Measurements from ENCODE around the gene YIPF5.

The YIPF5 gene

GRCh38 chr5:144170276-144171024 is at the start of gene YIPF5, which contains the start of gene KCTD16:
YIPF5 (minus strand) TSS chr5:144170659; CDS start chr5:144169955, 704 bp downstream.
KCTD16 (plus strand) TSS chr5:144170873.
- peak; percentile 88 for DNase-seq (ENCODE audit: low read depth)
- no peak for TF ChIP-seq CTCF (IDR thresholded peaks at IDR 0.05; ENCODE audit: low read depth, low read length, missing control alignments)
- in situ Hi-C loops (cut with HindIII; ENCODE audit: low sequenced_read_pairs): no loop called here
- H3K4me3 ChIP-seq (ENCODE audit: low read depth, low read length): peak within 1 kb of the TSS; percentile 97

GRCh38 chr5:144219869-144220268 is 49.4 kb upstream of the YIPF5 start:
- no peak overlapping the region for H3K4me3 ChIP-seq (ENCODE audit: low read depth, low read length)
- DNase-seq (ENCODE audit: low read depth): no peak
- in situ Hi-C loops (cut with HindIII; ENCODE audit: low sequenced_read_pairs): no loop called here
- no peak for TF ChIP-seq CTCF (IDR thresholded peaks at IDR 0.05; ENCODE audit: low read depth, low read length, missing control alignments)

GRCh38 chr5:144210655-144211054 is 40.2 kb upstream of the YIPF5 start:
- in situ Hi-C loops (cut with HindIII; ENCODE audit: low sequenced_read_pairs): no loop called here

GRCh38 chr5:144209361-144209760 is 38.9 kb upstream of the YIPF5 start:
- no peak for DNase-seq (ENCODE audit: low read depth)

More at GRCh38 chr5:144210655-144211054, 40.2 kb upstream of the YIPF5 start:
- TF ChIP-seq CTCF (IDR thresholded peaks at IDR 0.05; ENCODE audit: low read depth, low read length, missing control alignments): no peak
- no peak overlapping the region for H3K4me3 ChIP-seq (ENCODE audit: low read depth, low read length)
- DNase-seq (ENCODE audit: low read depth): no peak

GRCh38 chr5:144207875-144208444 is 37.5 kb upstream of the YIPF5 start:
- no peak overlapping the region for H3K4me3 ChIP-seq (ENCODE audit: low read depth, low read length)
- in situ Hi-C loops (cut with HindIII; ENCODE audit: low sequenced_read_pairs): no loop called here
- no peak for DNase-seq (ENCODE audit: low read depth)
- TF ChIP-seq CTCF (IDR thresholded peaks at IDR 0.05; ENCODE audit: low read depth, low read length, missing control alignments): no peak

More at GRCh38 chr5:144209361-144209760, 38.9 kb upstream of the YIPF5 start:
- H3K4me3 ChIP-seq (ENCODE audit: low read depth, low read length): no peak overlapping the region
- in situ Hi-C loops (cut with HindIII; ENCODE audit: low sequenced_read_pairs): no loop called here
- TF ChIP-seq CTCF (IDR thresholded peaks at IDR 0.05; ENCODE audit: low read depth, low read length, missing control alignments): no peak

GRCh38 chr5:144206141-144206540 is 35.7 kb upstream of the YIPF5 start:
- no peak for DNase-seq (ENCODE audit: low read depth)
- H3K4me3 ChIP-seq (ENCODE audit: low read depth, low read length): no peak overlapping the region
- in situ Hi-C loops (cut with HindIII; ENCODE audit: low sequenced_read_pairs): no loop called here
- TF ChIP-seq CTCF (IDR thresholded peaks at IDR 0.05; ENCODE audit: low read depth, low read length, missing control alignments): no peak

Data from astrocyte of the cerebellum (primary cell).